Measurements from ENCODE around the gene ME3. TPM values are rescaled to one million over a fixed set of nuclear protein-coding genes. Genes with fewer than 3 reads are reported as not detected.

Gene ME3
- total RNA-seq, 1 experiment from 2014 or later = 14.2 TPM

DNA sequence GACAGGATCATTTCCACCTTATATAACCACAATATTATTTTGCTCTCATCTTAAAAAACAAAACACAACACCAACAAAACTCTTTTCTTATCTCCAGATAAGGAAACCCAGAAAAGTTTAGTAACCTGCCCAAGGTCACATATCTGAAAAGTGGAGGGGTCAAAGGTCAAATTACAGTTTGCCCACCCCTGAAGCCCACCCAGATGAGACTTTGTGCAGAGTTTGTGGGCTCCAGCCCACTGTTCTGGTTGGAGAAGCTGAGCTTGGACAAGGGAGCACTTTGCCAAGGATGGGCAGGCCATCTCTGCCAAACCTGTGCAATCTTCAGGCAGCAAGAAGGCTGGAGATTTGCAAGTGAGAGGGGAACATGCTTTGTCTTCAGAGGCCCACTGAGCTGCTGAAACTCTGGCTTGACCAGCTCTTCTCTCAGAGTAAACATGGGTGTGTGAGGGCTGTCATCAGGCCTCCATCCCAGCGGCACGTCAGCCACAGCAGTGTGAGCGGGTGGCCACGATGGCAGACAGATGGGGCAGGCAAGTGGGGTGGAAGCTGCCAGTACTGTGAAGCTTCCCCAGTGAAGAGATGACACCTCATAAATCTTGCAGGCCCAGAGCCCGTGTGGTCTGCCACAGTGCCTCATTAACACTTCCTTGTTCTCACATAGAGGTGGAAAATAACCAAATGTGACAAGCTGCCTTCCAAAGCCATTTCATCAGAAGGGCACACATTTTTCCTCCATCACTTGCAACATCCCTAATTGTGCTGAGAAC lies 186.0 kb downstream of the ME3 start:
- no TSS peak for BruUV-seq (replicated peaks)
- Mint-ChIP-seq H3K27ac (ENCODE audit: unreplicated experiment) (peak overlapping the region; percentile 63), H3K4me1 (ENCODE audit: low read depth, unreplicated experiment) (peaks cover 46% of the 10 kb centered on the region), H3K4me3 (ENCODE audit: low read depth, unreplicated experiment) (no peak overlapping the region), H3K9me3 (ENCODE audit: low read depth, unreplicated experiment) (no peaks in the 10 kb centered on the region), H3K36me3 (ENCODE audit: insufficient read depth, unreplicated experiment) (no peaks in the 10 kb centered on the region), H3K27me3 (ENCODE audit: unreplicated experiment) (no peaks in the 10 kb centered on the region)
- CTCF ChIA-PET = interaction anchor here (0.5 kb wide), 1 partner anchor 318 kb away, joined by 4 read pairs; no protein-coding TSS in a partner anchor
- intact Hi-C loops (cut with micrococcal nuclease; ENCODE audit: unreplicated experiment) = no loop called here
- no peak for TF ChIP-seq CTCF (IDR thresholded peaks at IDR 0.05; ENCODE audit: unreplicated experiment)
- DNase-seq = no peak

DNA sequence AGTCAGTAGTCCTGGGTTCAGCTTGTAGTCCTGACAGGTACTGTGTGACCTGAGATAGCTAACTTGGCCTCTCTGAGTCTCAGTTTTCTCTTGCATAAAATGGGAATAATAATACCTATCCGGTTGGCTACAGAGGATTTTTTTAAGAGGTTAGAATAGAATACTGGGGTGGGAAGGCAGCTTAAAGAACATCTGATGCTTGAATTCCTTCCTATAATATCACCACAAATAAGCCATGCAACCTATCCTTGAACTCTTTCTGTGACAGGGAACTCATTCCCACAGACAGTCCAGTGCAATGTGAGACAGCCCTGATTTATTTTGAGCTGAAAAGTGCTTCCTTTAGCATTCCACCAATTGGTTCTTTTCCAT lies 187.6 kb downstream of the ME3 start:
- H3K27me3 Mint-ChIP-seq (ENCODE audit: unreplicated experiment) = no peaks in the 10 kb centered on the region
- H3K4me3 Mint-ChIP-seq (ENCODE audit: low read depth, unreplicated experiment) = no peak overlapping the region
- TF ChIP-seq CTCF (IDR thresholded peaks at IDR 0.05; ENCODE audit: unreplicated experiment) = no peak
- H3K9me3 Mint-ChIP-seq (ENCODE audit: low read depth, unreplicated experiment) = no peaks in the 10 kb centered on the region
- CTCF ChIA-PET = interaction anchor here (0.6 to 1.6 kb wide), 5 partner anchors 16 to 123 kb away, joined by 3 to 5 read pairs (median 3); no protein-coding TSS in a partner anchor
- BruUV-seq (replicated peaks) = no TSS peak
- DNase-seq = no peak
- peak overlapping the region; percentile 71 for H3K27ac Mint-ChIP-seq (ENCODE audit: unreplicated experiment)
- intact Hi-C loops (cut with micrococcal nuclease; ENCODE audit: unreplicated experiment) = loop anchor here (5.0 kb wide), 1 partner anchor 38 kb away; no protein-coding TSS in a partner anchor
- peaks cover 46% of the 10 kb centered on the region for H3K4me1 Mint-ChIP-seq (ENCODE audit: low read depth, unreplicated experiment)
- no peaks in the 10 kb centered on the region for H3K36me3 Mint-ChIP-seq (ENCODE audit: insufficient read depth, unreplicated experiment)

- no peak for TF ChIP-seq CTCF (IDR thresholded peaks at IDR 0.05; ENCODE audit: unreplicated experiment)
- H3K27ac Mint-ChIP-seq (ENCODE audit: unreplicated experiment) = peak overlapping the region; percentile 71
- peak; percentile 62 for DNase-seq
- peaks cover 46% of the 10 kb centered on the region for H3K4me1 Mint-ChIP-seq (ENCODE audit: low read depth, unreplicated experiment)
- CTCF ChIA-PET = interaction anchor here (0.7 to 1.6 kb wide), 7 partner anchors 15 to 124 kb away, joined by 3 to 5 read pairs (median 3); no protein-coding TSS in a partner anchor
- H3K9me3 Mint-ChIP-seq (ENCODE audit: low read depth, unreplicated experiment) = no peaks in the 10 kb centered on the region
- H3K27me3 Mint-ChIP-seq (ENCODE audit: unreplicated experiment) = no peaks in the 10 kb centered on the region
- intact Hi-C loops (cut with micrococcal nuclease; ENCODE audit: unreplicated experiment) = loop anchor here (5.0 kb wide), 1 partner anchor 38 kb away; no protein-coding TSS in a partner anchor
- H3K4me3 Mint-ChIP-seq (ENCODE audit: low read depth, unreplicated experiment) = no peak overlapping the region
- no TSS peak for BruUV-seq (replicated peaks)
- H3K36me3 Mint-ChIP-seq (ENCODE audit: insufficient read depth, unreplicated experiment) = no peaks in the 10 kb centered on the region
Observed at GRCh38 chr11:86483940-86484794, 188.2 kb downstream of the ME3 start.

DNA sequence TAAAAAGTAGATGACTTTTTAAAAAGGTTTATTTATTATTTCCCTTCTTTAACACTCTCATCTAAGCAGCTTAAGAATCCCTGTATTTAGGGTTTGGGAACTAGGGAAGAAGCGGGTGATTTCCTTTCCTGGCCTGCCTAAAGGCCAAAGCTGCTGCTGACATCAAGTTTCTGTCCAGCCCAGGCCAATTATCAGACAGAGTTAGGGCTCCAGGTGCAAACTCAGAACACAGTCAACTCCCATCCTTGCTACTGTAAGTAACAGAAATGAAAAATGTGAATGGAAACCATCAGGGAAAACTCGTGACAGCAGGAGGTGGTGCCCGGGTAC lies 188.8 kb downstream of the ME3 start:
- no peak for TF ChIP-seq CTCF (IDR thresholded peaks at IDR 0.05; ENCODE audit: unreplicated experiment)
- peaks cover 46% of the 10 kb centered on the region for H3K4me1 Mint-ChIP-seq (ENCODE audit: low read depth, unreplicated experiment)
- H3K9me3 Mint-ChIP-seq (ENCODE audit: low read depth, unreplicated experiment) = no peaks in the 10 kb centered on the region
- CTCF ChIA-PET = interaction anchor here (0.8 to 1.6 kb wide), 5 partner anchors 16 to 124 kb away, joined by 3 to 5 read pairs (median 4); no protein-coding TSS in a partner anchor
- DNase-seq = no peak
- BruUV-seq (replicated peaks) = no TSS peak
- H3K36me3 Mint-ChIP-seq (ENCODE audit: insufficient read depth, unreplicated experiment) = no peaks in the 10 kb centered on the region
- no peak overlapping the region for H3K4me3 Mint-ChIP-seq (ENCODE audit: low read depth, unreplicated experiment)
- H3K27ac Mint-ChIP-seq (ENCODE audit: unreplicated experiment) = peak overlapping the region; percentile 71
- no peaks in the 10 kb centered on the region for H3K27me3 Mint-ChIP-seq (ENCODE audit: unreplicated experiment)
- intact Hi-C loops (cut with micrococcal nuclease; ENCODE audit: unreplicated experiment) = loop anchor here (5.0 kb wide), 1 partner anchor 39 kb away; no protein-coding TSS in a partner anchor
